Keratinocyte (primary cell): ENCODE data around the gene TUBB2B. TPM values are rescaled to one million over a fixed set of nuclear protein-coding genes. Genes with fewer than 3 reads are reported as not detected.
"Not testable (repeated sequence)": the region's sequence is repeated elsewhere in the genome, so short reads cannot be mapped to it uniquely, and the experiment has no call there.

Experiments
- DNase-seq: peaks from one replicate; pipeline ENCODE4 v3.0.0-alpha.2; 2011; ENCODE audit warnings: low read depth, missing footprints, low spot score
- FAIRE-seq: peaks from 2 replicates; lab custom pipeline; 2011; peaks lifted over from hg19 to GRCh38; lab: Jason Lieb, UNC
- H2AFZ ChIP-seq: 2 replicates; pipeline ENCODE4 v1.6.0; 2012; ENCODE audit warnings: low read length, control low read depth, inconsistent platforms; ENCODE audit not compliant: control insufficient read depth
- H3K27ac ChIP-seq: 2 replicates; pipeline ENCODE4 v1.5.1; 2011; ENCODE audit warnings: low read length; ENCODE audit not compliant: control insufficient read depth, insufficient read depth
- H3K27me3 ChIP-seq: 3 replicates; pipeline ENCODE4 v1.6.0; 2011; ENCODE audit warnings: low read length; ENCODE audit not compliant: control insufficient read depth, insufficient read depth; ENCODE audit errors: extremely low read depth
- H3K36me3 ChIP-seq, 2 experiments: 2 replicates in 1 of 2; 3 replicates in 1 of 2; pipeline ENCODE4 v1.5.1; 2011; ENCODE audit warnings: low read length in 2 of 2, mild to moderate bottlenecking in 1 of 2; ENCODE audit not compliant: control insufficient read depth in 2 of 2, insufficient read depth in 2 of 2; ENCODE audit errors: extremely low read depth in 1 of 2
- H3K4me1 ChIP-seq: 3 replicates; pipeline ENCODE4 v1.5.1; 2011; ENCODE audit warnings: low read length; ENCODE audit not compliant: control insufficient read depth, insufficient read depth; ENCODE audit errors: extremely low read depth
- H3K4me2 ChIP-seq: 3 replicates; pipeline ENCODE4 v1.6.0; 2011; ENCODE audit warnings: low read depth, low read length; ENCODE audit not compliant: control insufficient read depth, insufficient read depth; ENCODE audit errors: extremely low read depth
- H3K4me3 ChIP-seq, 3 experiments: fragments of 200-600 bp in 1 of 3; sonication (generic) in 1 of 3; 2 replicates in 2 of 3; 3 replicates in 1 of 3; pipeline ENCODE4 v1.5.1; 2011 to 2016; ENCODE audit warnings: low read length in 3 of 3, mild to moderate bottlenecking in 3 of 3, control low read depth in 2 of 3, inconsistent platforms in 1 of 3, low read depth in 1 of 3, mixed read lengths in 1 of 3, mixed run types in 1 of 3, moderate library complexity in 1 of 3; ENCODE audit not compliant: control insufficient read depth in 2 of 3, insufficient read depth in 2 of 3; ENCODE audit errors: extremely low read depth in 1 of 3
- H3K79me2 ChIP-seq: 2 replicates; pipeline ENCODE4 v1.6.0; 2012; ENCODE audit warnings: low read length; ENCODE audit not compliant: control insufficient read depth, insufficient read depth
- H3K9ac ChIP-seq: 3 replicates; pipeline ENCODE4 v1.6.0; 2011; ENCODE audit warnings: low read length; ENCODE audit not compliant: control insufficient read depth, insufficient read depth; ENCODE audit errors: extremely low read depth
- H3K9me1 ChIP-seq: 3 replicates; pipeline ENCODE4 v1.6.0; 2011; ENCODE audit warnings: low read length; ENCODE audit not compliant: control insufficient read depth, insufficient read depth; ENCODE audit errors: extremely low read depth
- H3K9me3 ChIP-seq: 2 replicates; pipeline ENCODE4 v1.5.1; 2012; ENCODE audit warnings: low read depth, low read length; ENCODE audit not compliant: control insufficient read depth
- H4K20me1 ChIP-seq: 3 replicates; pipeline ENCODE4 v1.6.0; 2011; ENCODE audit warnings: low read length; ENCODE audit not compliant: control insufficient read depth, insufficient read depth; ENCODE audit errors: extremely low read depth
- EZH2 ChIP-seq: IDR thresholded peaks from one replicate; pipeline ENCODE4 v1.6.1; 2012; ENCODE audit warnings: inconsistent platforms, mild to moderate bottlenecking, low read length, moderate library complexity
- dilution Hi-C: fragments of 300-500 bp; cut with MboI; formaldehyde crosslinking; loops from one replicate; pipeline ENCODE4 v1.7.0; 2020; ENCODE audit warnings: low sequenced_read_pairs; ENCODE audit not compliant: extremely low pct_ligation_motif_present
- polyA plus RNA-seq, 5 experiments: library from polyadenylated mRNA; depleted of rRNA in 3 of 5; stranded (reverse) in 3 of 5; stranded (forward) in 1 of 5; unstranded in 1 of 5; fragments of >200 nt; gene quantifications; 1 replicate in 1 of 5; 2 replicates in 3 of 5; 3 replicates in 1 of 5; pipeline versions ENCODE4 v1.2.1 to v1.2.3, GENCODE V29; 2011 to 2012; ENCODE audit warnings: missing spikeins in 2 of 5, low read depth in 1 of 5, low replicate concordance in 1 of 5
- TF ChIP-seq, protein P1 (sequence below), 3 experiments: IDR thresholded peaks in 1 of 3; conservative IDR thresholded peaks in 1 of 3; optimal IDR thresholded peaks in 1 of 3; 2 replicates in 2 of 3; 3 replicates in 1 of 3; pipeline versions ENCODE3 to v1.5.1; 2011; ENCODE audit warnings: low read length in 3 of 3, mild to moderate bottlenecking in 3 of 3, moderate library complexity in 2 of 3, control low read depth in 1 of 3, inconsistent platforms in 1 of 3; ENCODE audit not compliant: insufficient read depth in 2 of 3; ENCODE audit errors: extremely low read depth in 1 of 3

Gene TUBB2B
- polyA plus RNA-seq, 1 donor (not counting 4 experiments of a cell fraction or from before 2014, with no cell fraction given) = not detected

DNA sequence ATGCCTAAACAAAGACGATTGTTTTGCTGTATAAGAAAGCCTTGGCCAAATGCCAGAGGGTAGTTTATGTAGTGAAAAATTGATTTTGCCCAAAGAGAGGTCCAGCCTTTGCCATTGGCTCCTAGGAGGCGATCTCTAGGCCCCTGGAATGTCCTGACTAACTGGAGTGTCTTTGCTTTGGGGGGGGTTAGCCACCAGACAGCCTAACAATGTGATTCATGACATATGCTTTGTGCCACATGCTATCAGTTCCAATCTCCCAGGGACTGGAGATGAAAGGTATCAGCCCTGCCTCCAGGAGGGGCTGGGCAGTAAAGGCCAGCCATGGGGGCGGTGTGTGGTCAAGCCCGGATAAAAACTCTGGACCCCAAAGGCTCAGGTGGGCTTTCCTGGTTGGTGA is 37.4 kb downstream of the TUBB2B start:
- no peak for DNase-seq
- H3K9me3 ChIP-seq = no peaks in the 10 kb centered on the region

DNA sequence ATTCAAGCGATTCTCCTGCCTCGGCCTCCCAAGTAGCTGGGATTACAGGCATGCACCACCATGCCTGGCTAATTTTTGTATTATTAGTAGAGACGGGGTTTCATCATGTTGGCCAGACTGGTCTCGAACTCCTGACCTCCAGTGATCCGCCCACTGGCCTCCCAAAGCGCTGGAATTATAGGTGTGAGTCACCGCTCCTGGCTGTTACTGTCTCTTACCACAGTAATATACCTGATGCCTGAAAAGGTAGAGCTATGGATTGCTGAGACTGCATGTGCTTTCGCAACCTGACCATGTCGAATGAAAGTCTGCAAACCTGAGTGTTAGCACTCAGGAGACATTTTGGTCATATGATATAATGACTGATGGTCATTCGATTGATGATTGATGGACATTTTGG is 38.3 kb downstream of the TUBB2B start:
- FAIRE-seq, DNase-seq, dilution Hi-C loops: not testable (repeated sequence)

More for the DNA sequence above, 37.4 kb downstream of the TUBB2B start:
- dilution Hi-C loops = no loop called here
- H3K27me3 ChIP-seq = no peaks in the 10 kb centered on the region
- no peaks in the 10 kb centered on the region for H3K79me2 ChIP-seq
- no peak overlapping the region for H2AFZ ChIP-seq
- no peak for FAIRE-seq
- no peak overlapping the region for H3K27ac ChIP-seq
- no peaks in the 10 kb centered on the region for H3K36me3 ChIP-seq
- no peaks in the 10 kb centered on the region for H3K9me1 ChIP-seq
- H3K4me2 ChIP-seq = no peak overlapping the region
- H3K4me1 ChIP-seq = no peaks in the 10 kb centered on the region
- H3K9ac ChIP-seq = no peak overlapping the region
- H3K4me3 ChIP-seq = no peak overlapping the region
- no peak for TF ChIP-seq EZH2
- TF ChIP-seq, protein P1, sequence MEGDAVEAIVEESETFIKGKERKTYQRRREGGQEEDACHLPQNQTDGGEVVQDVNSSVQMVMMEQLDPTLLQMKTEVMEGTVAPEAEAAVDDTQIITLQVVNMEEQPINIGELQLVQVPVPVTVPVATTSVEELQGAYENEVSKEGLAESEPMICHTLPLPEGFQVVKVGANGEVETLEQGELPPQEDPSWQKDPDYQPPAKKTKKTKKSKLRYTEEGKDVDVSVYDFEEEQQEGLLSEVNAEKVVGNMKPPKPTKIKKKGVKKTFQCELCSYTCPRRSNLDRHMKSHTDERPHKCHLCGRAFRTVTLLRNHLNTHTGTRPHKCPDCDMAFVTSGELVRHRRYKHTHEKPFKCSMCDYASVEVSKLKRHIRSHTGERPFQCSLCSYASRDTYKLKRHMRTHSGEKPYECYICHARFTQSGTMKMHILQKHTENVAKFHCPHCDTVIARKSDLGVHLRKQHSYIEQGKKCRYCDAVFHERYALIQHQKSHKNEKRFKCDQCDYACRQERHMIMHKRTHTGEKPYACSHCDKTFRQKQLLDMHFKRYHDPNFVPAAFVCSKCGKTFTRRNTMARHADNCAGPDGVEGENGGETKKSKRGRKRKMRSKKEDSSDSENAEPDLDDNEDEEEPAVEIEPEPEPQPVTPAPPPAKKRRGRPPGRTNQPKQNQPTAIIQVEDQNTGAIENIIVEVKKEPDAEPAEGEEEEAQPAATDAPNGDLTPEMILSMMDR (optimal IDR thresholded peaks at IDR 0.05 in 1 of 3, IDR thresholded peaks at IDR 0.05 in 1 of 3, conservative IDR thresholded peaks at IDR 0.05 in 1 of 3; ENCODE audit: extremely low read depth in 1 of 3, insufficient read depth in 2 of 3, low read length in 3 of 3) = no peak
- no peaks in the 10 kb centered on the region for H4K20me1 ChIP-seq

DNA sequence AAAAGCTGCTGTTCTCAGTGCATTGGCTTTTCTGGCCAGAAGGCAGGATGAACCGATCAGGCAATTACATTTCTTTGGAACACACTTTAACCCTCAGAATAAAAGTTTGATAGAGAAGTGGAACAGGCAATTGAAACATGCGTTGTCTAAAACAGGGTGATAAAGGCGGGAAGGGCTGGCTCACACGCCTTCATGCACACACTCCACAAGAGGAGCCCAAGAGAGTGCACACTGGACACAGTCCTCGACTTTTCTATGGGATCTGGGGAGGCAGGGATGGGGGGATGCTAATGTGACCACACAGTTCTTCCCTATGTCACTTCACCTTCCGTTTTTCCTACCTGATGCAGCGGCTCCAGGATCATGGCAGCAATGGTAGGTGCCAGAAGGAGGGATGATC is 39.2 kb downstream of the TUBB2B start:
- Histone ChIP-seq H3K9me3 (no peaks in the 10 kb centered on the region), H3K9me1 (no peaks in the 10 kb centered on the region), H3K27ac (no peak overlapping the region), H3K36me3 (no peaks in the 10 kb centered on the region), H3K4me2 (no peak overlapping the region), H3K9ac (no peak overlapping the region), H4K20me1 (no peaks in the 10 kb centered on the region), H3K4me3 (no peak overlapping the region), H2AFZ (no peak overlapping the region), H3K79me2 (no peaks in the 10 kb centered on the region), H3K4me1 (no peaks in the 10 kb centered on the region), H3K27me3 (peaks cover 3% of the 10 kb centered on the region)
- dilution Hi-C loops = no loop called here
- DNase-seq (no peak), FAIRE-seq (no peak)
- TF ChIP-seq EZH2 = no peak
- TF ChIP-seq, protein P1 (optimal IDR thresholded peaks at IDR 0.05 in 1 of 3, IDR thresholded peaks at IDR 0.05 in 1 of 3, conservative IDR thresholded peaks at IDR 0.05 in 1 of 3; ENCODE audit: extremely low read depth in 1 of 3, insufficient read depth in 2 of 3, low read length in 3 of 3) = no peak

More for the DNA sequence above, 38.3 kb downstream of the TUBB2B start:
- not testable (repeated sequence) for H4K20me1 ChIP-seq, H2AFZ ChIP-seq, H3K4me1 ChIP-seq, H3K79me2 ChIP-seq, H3K4me3 ChIP-seq, H3K9me3 ChIP-seq, H3K4me2 ChIP-seq, H3K27me3 ChIP-seq, H3K36me3 ChIP-seq, H3K9me1 ChIP-seq, H3K27ac ChIP-seq, H3K9ac ChIP-seq
